LNCAP (cell line): ENCODE measurements around the gene ARRB2.

ENCODE experiments used
- TF ChIP-seq, protein P1 (sequence below): fragments of 450-650 bp; IDR thresholded peaks from 2 replicates; pipeline ENCODE4 v1.5.1; 2017; ENCODE audit warnings: mild to moderate bottlenecking

ARRB2 gene

DNA sequence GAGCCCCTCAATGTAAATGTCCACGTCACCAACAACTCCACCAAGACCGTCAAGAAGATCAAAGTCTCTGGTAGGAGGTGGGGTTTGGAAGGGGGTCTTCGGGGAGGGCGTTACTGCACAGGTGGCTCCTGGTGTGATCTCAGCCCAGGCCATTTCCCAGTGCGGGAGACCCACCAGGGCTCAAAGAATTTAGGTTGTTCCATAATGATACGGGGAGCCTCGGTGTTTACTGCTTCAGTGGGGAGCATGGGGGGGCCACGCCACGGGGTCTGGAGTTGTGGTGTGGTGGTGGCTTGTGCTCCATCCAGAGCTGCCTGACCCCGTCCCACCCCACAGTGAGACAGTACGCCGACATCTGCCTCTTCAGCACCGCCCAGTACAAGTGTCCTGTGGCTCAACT is 7.8 kb downstream of the ARRB2 start:
- TF ChIP-seq, protein P1, sequence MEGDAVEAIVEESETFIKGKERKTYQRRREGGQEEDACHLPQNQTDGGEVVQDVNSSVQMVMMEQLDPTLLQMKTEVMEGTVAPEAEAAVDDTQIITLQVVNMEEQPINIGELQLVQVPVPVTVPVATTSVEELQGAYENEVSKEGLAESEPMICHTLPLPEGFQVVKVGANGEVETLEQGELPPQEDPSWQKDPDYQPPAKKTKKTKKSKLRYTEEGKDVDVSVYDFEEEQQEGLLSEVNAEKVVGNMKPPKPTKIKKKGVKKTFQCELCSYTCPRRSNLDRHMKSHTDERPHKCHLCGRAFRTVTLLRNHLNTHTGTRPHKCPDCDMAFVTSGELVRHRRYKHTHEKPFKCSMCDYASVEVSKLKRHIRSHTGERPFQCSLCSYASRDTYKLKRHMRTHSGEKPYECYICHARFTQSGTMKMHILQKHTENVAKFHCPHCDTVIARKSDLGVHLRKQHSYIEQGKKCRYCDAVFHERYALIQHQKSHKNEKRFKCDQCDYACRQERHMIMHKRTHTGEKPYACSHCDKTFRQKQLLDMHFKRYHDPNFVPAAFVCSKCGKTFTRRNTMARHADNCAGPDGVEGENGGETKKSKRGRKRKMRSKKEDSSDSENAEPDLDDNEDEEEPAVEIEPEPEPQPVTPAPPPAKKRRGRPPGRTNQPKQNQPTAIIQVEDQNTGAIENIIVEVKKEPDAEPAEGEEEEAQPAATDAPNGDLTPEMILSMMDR: no peak

DNA sequence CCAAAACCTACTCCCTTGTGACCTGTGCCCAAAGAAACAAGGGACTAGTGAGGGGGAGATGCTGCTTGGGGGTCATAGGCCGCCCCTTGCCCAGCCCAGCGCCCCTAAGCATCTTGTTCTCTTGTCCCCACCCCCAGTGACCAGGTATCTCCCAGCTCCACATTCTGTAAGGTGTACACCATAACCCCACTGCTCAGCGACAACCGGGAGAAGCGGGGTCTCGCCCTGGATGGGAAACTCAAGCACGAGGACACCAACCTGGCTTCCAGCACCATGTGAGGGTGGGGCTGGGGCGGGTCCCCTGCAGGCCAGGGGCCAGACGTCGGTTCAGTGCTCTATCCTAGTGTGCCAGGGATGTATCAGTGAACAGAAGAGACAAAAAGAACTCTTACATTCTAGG is 8.7 kb downstream of the ARRB2 start:
- TF ChIP-seq, protein P1: no peak

DNA sequence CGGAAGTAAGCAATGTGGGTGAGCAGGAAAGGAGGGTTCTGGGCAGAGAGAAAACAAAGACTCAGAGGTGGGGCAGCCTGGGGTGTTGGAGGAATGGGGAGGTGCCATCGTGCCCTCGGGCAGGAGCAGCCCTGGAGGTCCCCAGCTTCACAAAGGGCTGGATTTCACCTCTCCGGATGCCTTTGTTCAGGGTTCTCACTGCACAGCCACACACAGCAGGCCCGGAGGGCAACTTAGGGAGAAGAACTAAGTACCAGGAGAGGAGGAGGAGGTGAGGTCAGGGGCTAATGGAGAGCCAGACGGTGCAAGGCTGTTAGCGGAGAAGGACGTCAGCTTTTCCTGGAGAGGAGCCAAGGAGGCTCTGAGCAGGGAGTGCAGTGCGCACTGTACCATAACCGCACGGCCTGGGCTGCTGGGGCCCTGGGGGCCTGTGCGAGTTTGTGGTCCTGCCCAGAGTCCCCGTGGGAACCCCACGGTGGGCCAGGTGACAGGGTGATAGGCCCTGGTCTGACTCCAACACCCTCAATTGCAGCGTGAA is 9.3 kb downstream of the ARRB2 start:
- TF ChIP-seq, protein P1: no peak

DNA sequence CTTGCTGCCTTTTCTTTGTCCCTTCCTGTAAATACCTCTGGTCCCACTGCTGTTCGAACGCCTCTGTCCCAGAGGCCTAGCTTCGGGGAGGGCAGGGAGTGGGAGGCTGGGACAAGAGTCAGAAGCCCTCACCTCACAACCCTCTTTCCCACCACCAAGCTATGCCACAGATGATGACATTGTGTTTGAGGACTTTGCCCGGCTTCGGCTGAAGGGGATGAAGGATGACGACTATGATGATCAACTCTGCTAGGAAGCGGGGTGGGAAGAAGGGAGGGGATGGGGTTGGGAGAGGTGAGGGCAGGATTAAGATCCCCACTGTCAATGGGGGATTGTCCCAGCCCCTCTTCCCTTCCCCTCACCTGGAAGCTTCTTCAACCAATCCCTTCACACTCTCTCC is 10.4 kb downstream of the ARRB2 start:
- TF ChIP-seq, protein P1: no peak

DNA sequence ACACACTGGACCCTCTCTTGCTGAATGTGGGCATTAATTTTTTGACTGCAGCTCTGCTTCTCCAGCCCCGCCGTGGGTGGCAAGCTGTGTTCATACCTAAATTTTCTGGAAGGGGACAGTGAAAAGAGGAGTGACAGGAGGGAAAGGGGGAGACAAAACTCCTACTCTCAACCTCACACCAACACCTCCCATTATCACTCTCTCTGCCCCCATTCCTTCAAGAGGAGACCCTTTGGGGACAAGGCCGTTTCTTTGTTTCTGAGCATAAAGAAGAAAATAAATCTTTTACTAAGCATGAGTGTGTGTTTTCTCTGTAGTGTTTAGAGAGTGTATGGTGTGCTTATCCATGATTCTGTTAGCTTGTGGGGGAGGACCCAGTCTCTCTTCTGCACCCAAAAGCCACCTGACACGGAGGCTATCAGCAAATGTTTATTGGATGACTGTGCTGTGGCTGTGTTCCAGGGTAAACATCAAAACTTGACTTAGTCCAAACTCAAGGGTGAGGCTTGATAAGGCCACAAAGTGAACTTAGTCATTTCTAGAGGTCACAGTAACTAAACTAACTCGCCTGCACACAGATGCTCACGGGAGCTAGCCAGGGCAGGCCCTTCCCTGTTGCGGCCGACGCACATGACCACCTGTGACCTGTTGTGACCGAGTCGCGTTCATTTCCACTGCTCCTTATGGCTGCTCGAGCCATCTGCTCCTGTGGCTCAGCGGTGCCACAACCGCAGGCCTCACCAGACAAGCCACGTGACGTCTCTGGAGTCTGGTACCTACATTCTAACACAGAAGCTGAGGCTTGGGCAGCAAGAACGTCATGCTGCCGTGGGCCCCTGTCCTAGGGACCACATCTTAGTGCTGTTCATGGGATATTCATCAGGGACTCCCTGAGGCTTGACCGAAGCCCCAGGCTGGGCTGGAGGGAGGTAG is 11.0 kb downstream of the ARRB2 start:
- TF ChIP-seq, protein P1: no peak

DNA sequence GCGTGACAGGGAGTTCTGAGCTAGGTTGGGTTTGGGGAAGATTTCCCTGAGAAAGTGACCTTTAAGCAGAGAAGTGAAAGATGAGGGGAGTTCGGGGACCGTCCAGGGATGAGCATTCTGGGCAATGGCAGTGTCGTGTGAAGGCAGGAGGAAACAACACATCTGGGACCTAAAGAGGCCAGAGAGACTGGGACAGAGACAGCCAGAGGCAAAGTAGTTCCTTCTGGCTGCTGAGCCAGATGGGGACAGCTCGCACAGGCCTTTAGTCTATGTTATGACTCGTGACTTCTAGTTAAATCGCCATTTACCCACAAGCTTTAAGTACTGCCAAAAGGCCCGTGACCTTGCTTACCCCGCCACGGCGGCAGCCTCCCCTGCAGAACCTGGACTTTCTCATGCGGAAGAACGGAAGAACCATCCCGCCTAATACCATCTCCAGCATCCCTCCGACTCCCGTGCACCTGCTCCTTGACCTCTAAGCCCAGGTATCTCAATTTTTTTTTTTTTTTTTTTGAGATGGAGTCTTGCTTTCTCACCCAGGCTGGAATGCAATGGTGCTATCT is 12.3 kb downstream of the ARRB2 start:
- TF ChIP-seq, protein P1: no peak

DNA sequence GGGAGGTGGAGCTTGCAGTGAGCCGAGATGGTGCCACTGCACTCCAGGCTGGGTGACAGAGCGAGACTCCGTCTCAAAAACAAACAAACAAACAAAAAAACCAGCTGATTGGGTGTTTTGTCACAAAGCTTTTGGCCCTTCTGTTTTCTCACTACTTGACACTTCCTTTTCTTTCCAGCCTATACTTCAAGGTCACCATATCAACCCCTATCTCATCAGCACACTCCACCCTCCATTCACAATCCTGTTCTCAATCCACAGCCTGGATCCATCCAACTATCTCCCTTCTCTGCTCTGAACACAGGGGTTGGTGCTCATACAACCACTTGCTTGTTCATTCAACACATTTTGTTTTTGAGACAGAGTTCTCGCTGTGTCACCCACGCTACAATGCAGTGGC is 14.2 kb downstream of the ARRB2 start:
- TF ChIP-seq, protein P1: no peak
